ENCODE results near the gene RRAS.

RRAS gene

GRCh38 chr19:49640113-49640898 is at the start of gene RRAS:
Gene RRAS (minus strand): TSS chr19:49640143. CDS start chr19:49640098, 45 bp downstream.
- peak; percentile 97 for DNase-seq

- peak in 1 of 2 experiments; percentile 51 for DNase-seq
These were observed 49.5 kb upstream of the RRAS start, which contains the start of gene ADM5 for GRCh38 chr19:49689133-49690078. Gene ADM5 (plus strand): TSS chr19:49689594. CDS start chr19:49689838, 244 bp downstream.

- DNase-seq: no peak
These were observed 48.7 kb upstream of the RRAS start for GRCh38 chr19:49688531-49689132.

- no peak for DNase-seq
These were observed 47.8 kb upstream of the RRAS start for GRCh38 chr19:49687566-49688316.

DNA sequence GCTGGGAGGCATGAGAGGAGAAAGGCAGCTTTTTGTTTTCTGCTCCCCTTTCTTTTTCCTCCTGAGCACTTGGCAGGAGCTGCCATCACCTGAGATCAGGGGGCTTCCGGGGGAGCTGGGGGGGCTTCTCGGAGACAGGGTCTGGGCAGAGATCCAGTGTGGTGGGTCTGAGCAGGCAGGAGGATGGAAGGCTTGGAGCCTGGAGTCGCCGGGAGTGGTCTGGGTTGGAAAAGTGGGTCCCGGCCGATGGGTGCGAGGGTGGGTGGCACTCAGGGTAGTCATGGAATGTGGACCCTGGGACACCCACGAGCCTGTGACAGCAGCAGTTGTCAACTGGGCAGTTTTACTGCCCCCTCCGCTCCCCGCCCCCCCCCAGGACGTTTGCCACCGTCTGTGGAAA is 47.2 kb upstream of the RRAS start:
- no peak for DNase-seq

GRCh38 chr19:49686503-49687088 is 46.7 kb upstream of the RRAS start:
- DNase-seq: no peak

GRCh38 chr19:49685845-49686332 is 45.9 kb upstream of the RRAS start:
- DNase-seq: no peak

DNA sequence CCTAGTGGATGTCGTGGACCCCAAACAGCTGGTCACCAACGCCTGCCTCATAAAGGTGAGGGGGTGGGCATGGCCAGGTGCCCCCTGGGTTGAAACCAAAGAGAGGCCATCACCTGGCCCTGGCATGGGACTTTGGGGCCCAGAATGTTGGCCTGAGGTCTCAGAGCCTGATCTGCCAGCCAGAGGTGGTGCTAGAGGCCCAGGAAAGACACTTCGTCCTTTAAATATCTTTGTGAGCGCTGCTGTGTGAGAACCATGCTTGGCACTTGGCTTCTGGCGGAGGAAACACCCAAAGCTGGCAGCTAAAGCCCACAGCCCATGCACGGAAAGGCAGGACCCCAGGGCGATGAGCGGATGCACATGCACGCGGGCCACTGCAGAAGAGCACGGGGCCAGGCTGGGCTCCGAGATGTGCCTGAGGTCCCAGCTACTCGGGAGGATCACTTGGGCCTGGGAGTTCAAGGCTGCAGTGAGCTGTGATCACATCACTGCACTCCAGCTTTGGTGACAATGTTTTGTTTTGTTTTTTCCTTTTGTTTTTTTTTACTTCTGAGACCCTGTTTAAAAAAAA is 45.1 kb upstream of the RRAS start:
- DNase-seq: no peak

- no peak for DNase-seq
These were observed 44.5 kb upstream of the RRAS start for GRCh38 chr19:49684251-49684982.

GRCh38 chr19:49683814-49684250 is 43.9 kb upstream of the RRAS start:
- DNase-seq: no peak

DNA sequence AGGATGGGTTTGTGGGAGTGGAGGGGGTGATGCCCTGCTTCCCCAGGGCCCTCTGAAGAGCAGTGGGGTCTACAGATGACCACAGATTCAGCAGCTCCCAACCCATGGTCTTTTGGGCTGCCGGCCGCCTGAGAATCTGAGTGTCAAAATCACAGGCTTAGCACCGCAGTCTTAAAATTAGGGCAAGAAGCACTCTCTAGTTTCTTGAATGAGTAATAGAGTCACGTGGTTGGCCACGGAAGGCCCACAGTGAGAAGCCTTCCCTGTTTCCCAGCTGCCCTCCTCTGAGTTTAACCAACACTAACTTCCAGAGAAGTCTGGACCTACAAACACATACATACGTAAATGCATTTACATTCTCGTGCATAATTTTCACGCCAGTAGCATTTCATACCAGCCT is 42.3 kb upstream of the RRAS start:
- no peak for DNase-seq

DNA sequence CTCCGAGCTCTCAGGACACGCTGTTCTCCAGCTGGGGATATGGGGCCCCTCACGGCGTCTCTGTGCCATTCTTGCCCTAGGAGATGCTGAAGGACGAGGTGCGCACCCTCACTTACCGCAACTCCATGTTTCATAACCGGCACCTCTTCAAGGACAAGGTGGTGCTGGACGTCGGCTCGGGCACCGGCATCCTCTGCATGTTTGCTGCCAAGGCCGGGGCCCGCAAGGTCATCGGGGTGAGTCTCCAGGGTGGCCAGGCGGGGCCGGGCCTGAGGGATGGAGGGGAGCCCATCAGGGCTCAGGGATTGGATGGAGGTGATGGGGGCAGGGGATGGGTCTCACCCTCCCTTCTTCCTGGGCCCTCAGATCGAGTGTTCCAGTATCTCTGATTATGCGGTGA is 41.9 kb upstream of the RRAS start:
- no peak for DNase-seq

DNA sequence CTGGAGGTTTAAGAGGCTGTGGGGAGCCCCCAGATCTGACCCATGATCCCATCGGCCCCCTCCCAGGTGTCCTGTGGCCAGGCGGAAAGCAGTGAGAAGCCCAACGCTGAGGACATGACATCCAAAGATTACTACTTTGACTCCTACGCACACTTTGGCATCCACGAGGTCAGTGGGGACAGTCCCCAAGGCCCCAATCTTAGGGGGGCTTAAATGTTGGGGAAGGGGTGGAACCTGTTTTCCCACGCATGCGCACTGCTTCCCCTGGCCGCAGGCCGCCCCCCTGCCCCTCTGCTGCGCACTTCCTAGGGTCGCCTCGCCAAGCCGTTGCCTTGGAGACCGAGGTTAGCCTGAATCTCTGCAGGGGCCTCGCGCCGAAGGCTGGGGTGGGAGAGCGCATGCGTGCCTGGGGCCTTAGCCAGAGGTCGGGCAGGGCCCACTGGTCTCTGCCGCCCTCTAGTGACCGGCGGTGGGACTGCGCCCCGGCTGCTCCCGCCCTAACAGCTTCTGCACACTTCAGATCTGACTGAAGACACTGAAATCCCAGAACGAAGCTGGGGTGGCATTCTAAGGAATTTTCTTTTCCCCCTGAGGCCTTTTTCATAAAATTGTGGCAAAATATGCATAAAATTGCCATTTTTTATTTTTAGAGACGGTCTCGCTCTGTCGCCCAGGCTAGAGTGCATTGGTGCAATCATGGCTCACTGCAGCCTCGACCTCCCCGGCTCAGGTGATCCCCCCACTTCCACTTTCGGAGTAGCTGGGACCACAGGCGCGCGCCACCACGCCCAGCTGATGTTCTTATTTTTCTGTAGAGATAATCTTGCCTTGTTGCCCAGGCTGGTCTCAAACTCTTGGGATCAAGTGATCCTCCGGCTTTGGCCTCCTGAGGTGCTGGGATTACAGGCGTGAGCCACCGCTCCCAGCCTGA is 40.7 kb upstream of the RRAS start:
- peak in 1 of 2 experiments; percentile 47 for DNase-seq

DNA sequence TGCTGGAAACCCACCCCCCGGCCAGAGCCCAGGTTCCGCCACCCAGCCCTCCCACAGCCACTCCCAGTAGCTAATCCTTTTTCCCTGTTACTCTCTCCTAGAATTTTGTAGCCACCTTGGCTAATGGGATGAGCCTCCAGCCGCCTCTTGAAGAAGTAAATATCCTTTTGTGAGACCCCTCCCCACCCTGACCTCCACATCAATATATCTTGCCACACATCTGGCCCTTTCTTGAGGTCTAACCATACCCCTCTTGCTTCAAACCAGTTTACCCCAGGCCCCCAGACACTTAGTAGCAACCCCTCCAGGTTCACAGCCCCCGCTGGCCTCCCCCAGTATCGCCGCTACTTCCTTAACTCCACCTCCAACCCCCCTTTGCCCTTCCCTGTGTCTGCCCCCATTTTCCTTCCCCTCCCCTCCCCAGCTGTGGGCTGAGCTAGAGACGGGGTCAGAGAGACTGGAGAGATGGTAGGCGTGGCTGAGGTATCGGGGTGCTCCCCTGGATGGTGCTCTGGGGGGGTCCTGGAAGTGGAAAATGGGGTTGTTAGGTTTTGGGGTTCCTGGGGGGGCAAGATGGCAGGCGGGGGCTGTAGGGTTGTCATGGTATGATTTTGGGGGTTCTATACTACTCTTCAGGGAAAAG is 39.9 kb upstream of the RRAS start:
- no peak for DNase-seq

DNA sequence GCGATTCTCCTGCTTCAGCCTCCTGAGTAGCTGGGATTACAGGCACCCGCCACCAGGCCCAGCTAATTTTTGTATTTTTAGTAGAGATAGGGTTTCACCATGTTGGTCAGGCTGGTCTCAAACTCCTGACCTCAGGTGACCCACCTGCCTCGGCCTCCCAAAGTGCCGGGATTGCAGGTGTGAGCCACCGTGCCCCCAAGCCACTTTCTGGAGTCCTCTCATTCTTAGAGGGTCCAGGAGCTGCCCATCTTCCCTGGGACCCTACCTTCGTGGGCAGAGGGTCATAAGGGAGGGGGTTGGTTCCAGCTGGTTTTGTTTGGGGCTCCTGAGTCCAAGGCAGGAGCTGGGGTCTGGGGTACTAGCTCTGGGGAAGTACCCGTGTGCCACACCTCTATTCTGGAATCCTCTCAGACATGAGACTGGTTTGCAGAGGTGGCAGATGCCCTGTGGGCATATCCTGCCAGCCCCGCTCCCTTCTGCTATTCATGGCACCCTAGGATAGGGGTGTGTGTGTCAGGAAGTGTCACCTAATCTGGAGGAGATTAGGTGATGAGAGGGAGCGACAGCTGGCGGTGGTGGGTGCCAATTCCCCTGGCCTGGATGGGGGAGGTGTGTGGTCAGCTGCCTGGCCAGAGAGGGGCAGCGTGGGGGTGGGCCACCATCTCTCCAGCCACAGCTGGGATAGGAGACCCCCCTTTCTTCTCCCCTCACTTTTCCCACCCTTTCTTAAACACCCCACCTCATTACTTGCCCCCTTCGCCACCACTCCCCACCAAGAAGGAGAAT is 39.2 kb upstream of the RRAS start:
- no peak for DNase-seq

GRCh38 chr19:49677901-49678674 is 38.1 kb upstream of the RRAS start:
- no peak for DNase-seq

- DNase-seq: no peak
These were observed 37.4 kb upstream of the RRAS start, which contains the start of gene PRMT1 for GRCh38 chr19:49677231-49677900. Gene PRMT1 (plus strand): TSS chr19:49677271. CDS start chr19:49677281, 10 bp downstream.

Data from cerebellar nuclear complex (tissue), 1 donor.